HG03354 (cell line): Measurements from ENCODE around the gene ASB5.

Experiments
- ATAC-seq: cut with Tn5 transposase; IDR thresholded peaks from one replicate; pipeline ENCODE4 v1.9.1; 2021; ENCODE audit warnings: mild to moderate bottlenecking; ENCODE audit not compliant: unreplicated experiment, poor library complexity, severe bottlenecking

The ASB5 gene

DNA sequence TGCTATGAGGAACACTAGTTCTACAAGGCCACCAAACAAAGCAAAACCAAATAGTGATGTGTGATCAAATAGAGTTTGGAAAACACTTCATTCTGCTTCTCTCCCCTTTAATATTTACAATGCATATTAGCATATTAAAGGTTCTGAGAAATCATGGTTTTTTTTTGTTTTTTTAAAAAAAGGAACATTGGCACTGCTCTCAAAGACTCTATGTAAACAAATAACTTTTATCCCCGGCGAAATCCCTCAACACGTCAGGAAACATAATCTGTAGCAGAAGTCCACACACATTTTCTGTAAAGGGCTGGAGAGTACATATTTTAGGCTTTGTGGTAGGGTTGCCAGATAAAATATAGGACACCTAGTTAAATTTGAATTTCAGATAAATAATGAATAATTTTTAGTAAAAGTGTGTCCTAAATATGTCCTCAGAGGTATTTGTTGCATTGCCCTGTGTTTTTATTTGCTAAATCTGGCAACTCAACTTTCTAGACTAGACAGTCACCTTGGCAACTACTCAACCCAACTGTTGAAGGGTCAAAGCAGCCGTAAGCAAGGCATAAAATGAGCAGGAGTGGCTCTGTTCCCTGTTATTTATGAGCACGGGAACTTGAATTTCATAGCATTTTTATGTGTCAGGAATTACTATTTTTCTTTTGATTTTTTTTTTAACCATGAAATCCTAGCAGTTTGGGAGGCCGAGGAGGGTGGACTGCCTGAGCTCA is 82.2 kb downstream of the ASB5 start:
- no peak for ATAC-seq

DNA sequence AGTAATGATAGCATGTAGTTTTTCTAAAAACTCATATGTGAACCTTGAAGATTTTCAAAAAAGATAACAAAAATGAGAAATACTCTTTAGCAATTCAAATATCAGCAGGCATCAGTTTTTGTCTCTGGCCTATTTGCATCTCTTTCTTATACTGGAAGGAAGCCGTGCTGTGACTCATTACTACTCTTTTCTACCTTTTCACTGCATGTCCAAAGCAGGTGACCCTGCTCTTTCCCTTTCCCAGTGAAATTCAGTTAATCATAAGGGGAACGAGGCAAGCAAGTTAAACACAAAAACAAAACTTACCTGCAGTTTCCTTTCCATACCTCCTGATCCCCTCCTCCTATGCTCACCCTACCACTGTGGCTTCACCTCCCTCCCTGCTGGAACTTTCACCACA is 83.0 kb downstream of the ASB5 start:
- ATAC-seq = peak; percentile 48

DNA sequence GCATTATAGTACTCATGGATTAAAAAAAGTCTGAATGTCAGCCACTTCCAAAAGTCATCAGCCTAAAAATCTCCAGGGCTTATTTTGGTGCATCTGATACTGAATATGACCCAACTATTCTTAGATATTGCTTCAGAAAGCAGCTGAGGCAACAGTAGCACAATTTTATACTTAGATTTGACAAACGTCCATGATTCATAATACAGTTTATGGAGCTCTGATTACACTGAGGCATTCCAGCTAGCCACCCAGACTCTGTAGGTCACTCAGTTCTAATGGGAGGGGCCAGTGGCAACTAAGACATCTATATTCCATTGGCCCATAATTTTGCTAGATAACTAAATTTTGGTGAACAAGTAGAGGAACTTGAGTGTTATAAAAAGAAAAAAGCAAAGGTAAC is 84.0 kb downstream of the ASB5 start:
- no peak for ATAC-seq
